ENCODE data around the gene ARHGEF28.

The ARHGEF28 gene

GRCh38 chr5:73748510-73749400 is 122.8 kb downstream of the ARHGEF28 start:
- Histone ChIP-seq H3K36me3 (ENCODE audit: insufficient read depth, low read length) (no peaks in the 10 kb centered on the region), H3K9ac (ENCODE audit: low read depth, low read length, poor library complexity, severe bottlenecking) (no peak overlapping the region), H3K9me2 (replicated peaks; ENCODE audit: low read depth, low read length) (no peaks in the 10 kb centered on the region), H3K4me1 (ENCODE audit: insufficient read depth, low read length, poor library complexity, severe bottlenecking) (peaks cover 26% of the 10 kb centered on the region), H2AFZ (ENCODE audit: low read length) (no peak overlapping the region), H4K20me1 (ENCODE audit: insufficient read depth, low read length, poor library complexity, severe bottlenecking) (no peaks in the 10 kb centered on the region), H3K27me3 (ENCODE audit: insufficient read depth, low read length, poor library complexity, severe bottlenecking) (no peaks in the 10 kb centered on the region), H3K4me3 (ENCODE audit: low read length, poor library complexity, severe bottlenecking) (no peak overlapping the region), H3K9me3 (ENCODE audit: insufficient read depth, low read depth, low read length) (no peaks in the 10 kb centered on the region), H3K79me2 (ENCODE audit: insufficient read depth, low read length) (no peaks in the 10 kb centered on the region), H3F3A (ENCODE audit: low read depth) (no peaks in the 10 kb centered on the region), H3K4me2 (ENCODE audit: low read depth, low read length, poor library complexity, severe bottlenecking) (no peak overlapping the region)
- TF ChIP-seq CTCF (conservative IDR thresholded peaks at IDR 0.05; ENCODE audit: low read length) (no peak), EZH2phosphoT487 (IDR thresholded peaks at IDR 0.05; ENCODE audit: borderline replicate concordance) (no peak)

- TF ChIP-seq EZH2phosphoT487 (IDR thresholded peaks at IDR 0.05; ENCODE audit: borderline replicate concordance): no peak
- TF ChIP-seq CTCF (conservative IDR thresholded peaks at IDR 0.05; ENCODE audit: low read length): no peak
- H2AFZ ChIP-seq (ENCODE audit: low read length): no peak overlapping the region
- no peak overlapping the region for H3K4me3 ChIP-seq (ENCODE audit: low read length, poor library complexity, severe bottlenecking)
- no peak overlapping the region for H3K4me2 ChIP-seq (ENCODE audit: low read depth, low read length, poor library complexity, severe bottlenecking)
- H3K36me3 ChIP-seq (ENCODE audit: insufficient read depth, low read length): no peaks in the 10 kb centered on the region
- H3F3A ChIP-seq (ENCODE audit: low read depth): no peaks in the 10 kb centered on the region
- no peaks in the 10 kb centered on the region for H3K27me3 ChIP-seq (ENCODE audit: insufficient read depth, low read length, poor library complexity, severe bottlenecking)
- H3K9me3 ChIP-seq (ENCODE audit: insufficient read depth, low read depth, low read length): no peaks in the 10 kb centered on the region
- no peak overlapping the region for H3K9ac ChIP-seq (ENCODE audit: low read depth, low read length, poor library complexity, severe bottlenecking)
- H3K79me2 ChIP-seq (ENCODE audit: insufficient read depth, low read length): no peaks in the 10 kb centered on the region
- H4K20me1 ChIP-seq (ENCODE audit: insufficient read depth, low read length, poor library complexity, severe bottlenecking): no peaks in the 10 kb centered on the region
- H3K9me2 ChIP-seq (replicated peaks; ENCODE audit: low read depth, low read length): no peaks in the 10 kb centered on the region
- H3K4me1 ChIP-seq (ENCODE audit: insufficient read depth, low read length, poor library complexity, severe bottlenecking): peaks cover 26% of the 10 kb centered on the region
These were observed 123.7 kb downstream of the ARHGEF28 start for GRCh38 chr5:73749485-73750270.

GRCh38 chr5:73751254-73751914 is 125.4 kb downstream of the ARHGEF28 start:
- TF ChIP-seq EZH2phosphoT487 (IDR thresholded peaks at IDR 0.05; ENCODE audit: borderline replicate concordance): no peak
- no peak for TF ChIP-seq CTCF (conservative IDR thresholded peaks at IDR 0.05; ENCODE audit: low read length)
- Histone ChIP-seq H3K4me2 (ENCODE audit: low read depth, low read length, poor library complexity, severe bottlenecking) (peak overlapping the region; percentile 61), H3K4me3 (ENCODE audit: low read length, poor library complexity, severe bottlenecking) (peak overlapping the region; percentile 34)

More at GRCh38 chr5:73751254-73751914, 125.4 kb downstream of the ARHGEF28 start:
- no peaks in the 10 kb centered on the region for H4K20me1 ChIP-seq (ENCODE audit: insufficient read depth, low read length, poor library complexity, severe bottlenecking)
- H3K9me3 ChIP-seq (ENCODE audit: insufficient read depth, low read depth, low read length): no peaks in the 10 kb centered on the region
- no peaks in the 10 kb centered on the region for H3K79me2 ChIP-seq (ENCODE audit: insufficient read depth, low read length)
- H3K27me3 ChIP-seq (ENCODE audit: insufficient read depth, low read length, poor library complexity, severe bottlenecking): no peaks in the 10 kb centered on the region
- H3K9ac ChIP-seq (ENCODE audit: low read depth, low read length, poor library complexity, severe bottlenecking): no peak overlapping the region
- no peak overlapping the region for H2AFZ ChIP-seq (ENCODE audit: low read length)
- no peaks in the 10 kb centered on the region for H3K36me3 ChIP-seq (ENCODE audit: insufficient read depth, low read length)
- peaks cover 26% of the 10 kb centered on the region for H3K4me1 ChIP-seq (ENCODE audit: insufficient read depth, low read length, poor library complexity, severe bottlenecking)
- H3F3A ChIP-seq (ENCODE audit: low read depth): no peaks in the 10 kb centered on the region
- no peaks in the 10 kb centered on the region for H3K9me2 ChIP-seq (replicated peaks; ENCODE audit: low read depth, low read length)

All from Loucy (cell line).